K562 (cell line): ENCODE measurements around the gene PYCR2. TPM values are rescaled to one million over a fixed set of nuclear protein-coding genes. Genes with fewer than 3 reads are reported as not detected.

Experiments
- CREBBP ChIP-seq: IDR thresholded peaks from one replicate; pipeline ENCODE4 v1.6.1; 2012; ENCODE audit warnings: low read depth, mild to moderate bottlenecking, control low read depth, inconsistent platforms, low read length
- DLX4 ChIP-seq: fragments of 250-450 bp; sonication (Bioruptor Pico); IDR thresholded peaks from 2 replicates; pipeline ENCODE4 v1.6.1; 2021; ENCODE audit warnings: mild to moderate bottlenecking
- HLTF ChIP-seq: fragments of 450-650 bp; IDR thresholded peaks from 2 replicates; pipeline ENCODE4 v1.6.1; 2016
- IRF2 ChIP-seq: sonication (generic); formaldehyde crosslinking; IDR thresholded peaks from 2 replicates; pipeline ENCODE4 v1.8.1; 2022; ENCODE audit warnings: mild to moderate bottlenecking, missing genetic modification reagents
- LCOR ChIP-seq: sonication (generic); formaldehyde crosslinking; IDR thresholded peaks from 2 replicates; pipeline ENCODE4 v1.8.0; 2022; ENCODE audit warnings: mild to moderate bottlenecking, missing genetic modification reagents
- MED1 ChIP-seq: sonication (generic); formaldehyde crosslinking; IDR thresholded peaks from 2 replicates; pipeline ENCODE4 v1.8.1; 2023; ENCODE audit warnings: missing genetic modification reagents, borderline replicate concordance
- NCOA4 ChIP-seq: fragments of 450-650 bp; IDR thresholded peaks from 2 replicates; pipeline ENCODE4 v1.6.1; 2018; ENCODE audit warnings: mild to moderate bottlenecking; ENCODE audit not compliant: partially characterized antibody
- PBX2 ChIP-seq, 2 experiments: IDR thresholded peaks in 1 of 2; conservative IDR thresholded peaks in 1 of 2; 2 replicates each; pipeline ENCODE4 v1.6.1; 2016; ENCODE audit warnings: low read depth in 2 of 2, mild to moderate bottlenecking in 1 of 2, missing compliant biosample characterization in 1 of 2, missing genetic modification characterization in 1 of 2, moderate library complexity in 1 of 2
- PHF21A ChIP-seq: fragments of 450-650 bp; IDR thresholded peaks from 2 replicates; pipeline ENCODE4 v1.6.1; 2017; ENCODE audit warnings: low read depth, borderline replicate concordance
- POLR2A ChIP-seq: fragments of 450-650 bp; conservative IDR thresholded peaks from 2 replicates; pipeline ENCODE4 v1.6.1; 2016
- SMARCB1 ChIP-seq: IDR thresholded peaks from 2 replicates; pipeline ENCODE4 v1.6.1; 2011; ENCODE audit warnings: improper control_type of control experiment, low read depth; ENCODE audit not compliant: insufficient read length
- SP1 ChIP-seq: sonication (generic); formaldehyde crosslinking; IDR thresholded peaks from 2 replicates; pipeline ENCODE4 v1.8.1; 2022; ENCODE audit warnings: mild to moderate bottlenecking, missing genetic modification reagents
- TGIF2 ChIP-seq: sonication (generic); formaldehyde crosslinking; IDR thresholded peaks from 2 replicates; pipeline ENCODE4 v1.8.1; 2022; ENCODE audit warnings: mild to moderate bottlenecking, missing genetic modification reagents, moderate library complexity
- THRA ChIP-seq: fragments of 450-650 bp; IDR thresholded peaks from 2 replicates; pipeline ENCODE4 v1.6.1; 2017; ENCODE audit warnings: mild to moderate bottlenecking, moderate library complexity
- ZBTB7A ChIP-seq: IDR thresholded peaks from 2 replicates; pipeline ENCODE4 v1.6.1; 2011; ENCODE audit warnings: low read depth, mild to moderate bottlenecking, low read length, moderate library complexity, borderline replicate concordance; ENCODE audit not compliant: control insufficient read depth
- ZKSCAN3 ChIP-seq: fragments of 250-450 bp; sonication (Bioruptor Pico); IDR thresholded peaks from 2 replicates; pipeline ENCODE4 v1.4.0; 2020
- ZNF124 ChIP-seq: sonication (generic); formaldehyde crosslinking; IDR thresholded peaks from 2 replicates; pipeline ENCODE4 v1.8.1; 2022; ENCODE audit warnings: missing genetic modification reagents
- ZNF707 ChIP-seq: fragments of 250-450 bp; sonication (Bioruptor Pico); conservative IDR thresholded peaks from 2 replicates; pipeline ENCODE4 v1.8.0; 2022; ENCODE audit warnings: inconsistent platforms, mild to moderate bottlenecking, moderate library complexity
- ZZZ3 ChIP-seq: fragments of 450-650 bp; IDR thresholded peaks from 2 replicates; pipeline ENCODE4 v1.6.1; 2016; ENCODE audit warnings: antibody characterized with exemption, mild to moderate bottlenecking, moderate library complexity
- polyA plus RNA-seq, 8 experiments: library from polyadenylated mRNA; depleted of rRNA in 4 of 8; stranded (reverse) in 5 of 8; unstranded in 3 of 8; fragments of >200 nt; fragmentation: Nextera tagmentation in 2 of 8; fragmentation: Illumina TruSeq in 1 of 8; extraction: Ambion mirVana in 2 of 8; extraction: Trizol in 1 of 8; gene quantifications; 2 replicates each; pipeline versions ENCODE4 v1.2.1 to v1.2.3, GENCODE V29; 2011 to 2014; ENCODE audit warnings: inconsistent platforms in 1 of 8, missing spikeins in 1 of 8
- total RNA-seq, 7 experiments: library from RNA; depleted of rRNA in 6 of 7; stranded (reverse); fragments of >200 nt in 6 of 7; fragmentation: Illumina TruSeq in 2 of 7; extraction: Trizol in 2 of 7; gene quantifications; 2 replicates each; pipeline versions ENCODE4 v1.2.1 to v1.2.3, GENCODE V29; 2011 to 2021; ENCODE audit warnings: low replicate concordance in 1 of 7
- TF ChIP-seq, protein P1 (sequence below): fragments of 450-650 bp; IDR thresholded peaks from 2 replicates; pipeline ENCODE4 v1.6.1; 2016; ENCODE audit warnings: mild to moderate bottlenecking

PYCR2 gene
- total and polyA plus RNA-seq, 9 of the 15 experiments (the other 6 are each of a cell fraction or from before 2014, with no cell fraction given): 5.5 to 219 (median 127) TPM

GRCh38 chr1:225928186-225929175 lies 4.4 kb upstream of the PYCR2 start (continued):
- TF ChIP-seq PHF21A (no peak), ZZZ3 (no peak), POLR2A (peak; percentile 85), LCOR (CRISPR knock-in tag) (peak; percentile 89; the same call in 1 of the 2 replicates), ZNF124 (CRISPR knock-in tag) (no peak), THRA (peak; percentile 93), DLX4 (no peak), SMARCB1 (peak; percentile 86), TGIF2 (CRISPR knock-in tag) (no peak), ZNF707 (peak; percentile 59; the same call in 1 of the 2 replicates), SP1 (peak; percentile 86; the same call in 1 of the 2 replicates), PBX2 (CRISPR knock-in tag; IDR thresholded peaks at IDR 0.05; ENCODE audit: low read depth) (no peak), PBX2 (tag; conservative IDR thresholded peaks at IDR 0.05; ENCODE audit: low read depth) (peak; percentile 81), HLTF (peak; percentile 97), IRF2 (no peak), NCOA4 (peak; percentile 85), ZBTB7A (no peak), ZKSCAN3 (CRISPR knock-in tag) (no peak), MED1 (CRISPR knock-in tag) (no peak), CREBBP (no peak)
- TF ChIP-seq, protein P1, sequence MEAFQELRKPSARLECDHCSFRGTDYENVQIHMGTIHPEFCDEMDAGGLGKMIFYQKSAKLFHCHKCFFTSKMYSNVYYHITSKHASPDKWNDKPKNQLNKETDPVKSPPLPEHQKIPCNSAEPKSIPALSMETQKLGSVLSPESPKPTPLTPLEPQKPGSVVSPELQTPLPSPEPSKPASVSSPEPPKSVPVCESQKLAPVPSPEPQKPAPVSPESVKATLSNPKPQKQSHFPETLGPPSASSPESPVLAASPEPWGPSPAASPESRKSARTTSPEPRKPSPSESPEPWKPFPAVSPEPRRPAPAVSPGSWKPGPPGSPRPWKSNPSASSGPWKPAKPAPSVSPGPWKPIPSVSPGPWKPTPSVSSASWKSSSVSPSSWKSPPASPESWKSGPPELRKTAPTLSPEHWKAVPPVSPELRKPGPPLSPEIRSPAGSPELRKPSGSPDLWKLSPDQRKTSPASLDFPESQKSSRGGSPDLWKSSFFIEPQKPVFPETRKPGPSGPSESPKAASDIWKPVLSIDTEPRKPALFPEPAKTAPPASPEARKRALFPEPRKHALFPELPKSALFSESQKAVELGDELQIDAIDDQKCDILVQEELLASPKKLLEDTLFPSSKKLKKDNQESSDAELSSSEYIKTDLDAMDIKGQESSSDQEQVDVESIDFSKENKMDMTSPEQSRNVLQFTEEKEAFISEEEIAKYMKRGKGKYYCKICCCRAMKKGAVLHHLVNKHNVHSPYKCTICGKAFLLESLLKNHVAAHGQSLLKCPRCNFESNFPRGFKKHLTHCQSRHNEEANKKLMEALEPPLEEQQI: peak; percentile 94
